Transverse colon (tissue), 4 donors: ENCODE measurements around the gene CCDC24. TPM values are rescaled to one million over a fixed set of nuclear protein-coding genes. Genes with fewer than 3 reads are reported as not detected.

Experiments
- DNase-seq: peaks from one replicate; pipeline ENCODE4 v3.0.0-alpha.2; 2019
- H3K27ac ChIP-seq, 4 donors: fragments of 200-600 bp; sonication (generic); 2 replicates each; pipeline ENCODE4 v1.5.1; 2016 to 2018; ENCODE audit warnings: inconsistent platforms in 4 of 4
- H3K27me3 ChIP-seq: fragments of 200-600 bp; sonication (generic); 2 replicates; pipeline ENCODE4 v1.5.1; 2017; ENCODE audit warnings: inconsistent platforms
- H3K36me3 ChIP-seq, 4 donors: fragments of 200-600 bp; sonication (generic); 2 replicates each; pipeline ENCODE4 v1.5.1; 2017 to 2019; ENCODE audit warnings: inconsistent platforms in 4 of 4
- H3K4me1 ChIP-seq, 4 donors: fragments of 200-600 bp; sonication (generic); 2 replicates each; pipeline ENCODE4 v1.5.1; 2017 to 2020; ENCODE audit warnings: inconsistent platforms in 4 of 4
- H3K4me3 ChIP-seq, 4 donors: fragments of 200-600 bp; sonication (generic); 1 replicate in 1 of 4; 2 replicates in 3 of 4; pipeline versions ENCODE4 v1.5.1 to v1.6.1; 2017 to 2019; ENCODE audit warnings: inconsistent platforms in 4 of 4
- H3K9me3 ChIP-seq, 2 donors: fragments of 200-600 bp; sonication (generic); 2 replicates each; pipeline ENCODE4 v1.5.1; 2017 to 2019; ENCODE audit warnings: inconsistent platforms in 2 of 2
- EP300 ChIP-seq: sonication (generic); formaldehyde crosslinking; IDR thresholded peaks from one replicate; pipeline ENCODE4 v1.6.1; 2017; ENCODE audit warnings: antibody characterized with exemption, low read depth
- POLR2A ChIP-seq: fragments of 450-650 bp; IDR thresholded peaks from one replicate; pipeline ENCODE4 v1.6.1; 2016; ENCODE audit warnings: antibody characterized with exemption, mild to moderate bottlenecking, moderate library complexity
- POLR2AphosphoS5 ChIP-seq, 3 donors: sonication (generic); formaldehyde crosslinking; IDR thresholded peaks; one replicate each; pipeline ENCODE4 v1.6.1; 2016; ENCODE audit warnings: antibody characterized with exemption in 3 of 3
- WGBS, 2 donors: methylation state at CpG; one replicate each; pipeline ENCODE4 v1.1.5; 2018; ENCODE audit warnings: low coverage in 1 of 2; 5-methylcytosine and 5-hydroxymethylcytosine counted together
- in situ Hi-C, 4 donors: fragments of 200-750 bp; cut with MboI; loops; one replicate each; pipeline versions ENCODE4 v1.15.0 to v1.15.1; 2017; ENCODE audit warnings: low sequenced_read_pairs in 3 of 4, low pct_ligation_motif_present in 1 of 4, low pct_unique_long_range_greater_than_20kb in 1 of 4
- intact Hi-C: fragments of 100-400 bp; cut with DNase I; formaldehyde crosslinking; loops from one replicate; pipeline ENCODE4 v1.15.1; 2023; ENCODE audit warnings: low total_unique reads
- total RNA-seq, 4 donors: library from RNA; depleted of rRNA; stranded (reverse); fragments of >200 nt; gene quantifications; one replicate each; pipeline ENCODE4 v1.1.0, GENCODE V29; 2016
- TF ChIP-seq, protein P1 (sequence below), 5 experiments: fragments of 200-600 bp in 3 of 5; fragments of 450-650 bp in 2 of 5; sonication (generic) in 3 of 5; IDR thresholded peaks; 1 replicate in 2 of 5; 2 replicates in 3 of 5; pipeline ENCODE4 v1.5.1; 2016 to 2017; ENCODE audit warnings: antibody characterized with exemption in 5 of 5, inconsistent platforms in 3 of 5, mild to moderate bottlenecking in 2 of 5, moderate library complexity in 1 of 5

The CCDC24 gene
- total RNA-seq, 4 donors from 2014 or later: 13.8 to 22.0 (median 17.6) TPM

DNA sequence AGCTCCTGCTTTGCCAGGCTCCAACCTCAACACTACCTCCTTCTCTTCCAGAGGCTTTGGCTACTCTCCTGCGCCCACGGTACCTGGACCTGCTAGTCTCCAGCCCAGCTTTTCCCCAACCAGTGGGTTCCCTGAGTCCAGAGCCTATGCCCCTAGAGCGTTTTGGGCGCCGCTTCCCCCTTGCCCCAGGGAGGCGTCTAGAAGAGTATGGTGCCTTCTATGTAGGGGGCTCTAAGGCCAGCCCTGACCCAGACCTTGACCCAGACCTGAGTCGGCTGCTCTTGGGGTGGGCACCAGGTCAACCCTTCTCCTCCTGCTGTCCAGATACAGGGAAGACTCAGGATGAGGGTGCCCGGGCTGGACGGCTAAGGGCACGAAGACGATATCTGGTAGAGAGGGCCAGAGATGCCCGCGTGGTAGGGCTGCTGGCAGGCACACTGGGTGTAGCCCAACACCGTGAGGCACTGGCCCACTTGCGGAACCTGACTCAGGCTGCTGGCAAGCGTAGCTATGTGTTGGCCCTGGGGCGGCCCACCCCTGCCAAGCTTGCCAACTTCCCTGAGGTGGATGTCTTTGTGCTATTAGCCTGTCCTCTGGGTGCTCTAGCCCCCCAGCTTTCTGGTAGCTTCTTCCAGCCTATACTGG lies 19.9 kb upstream of the CCDC24 start:
- DNase-seq: no peak
- intact Hi-C loops: no loop called here
- H3K9me3 ChIP-seq: no peaks in the 10 kb centered on the region
- no peak overlapping the region for H3K27ac ChIP-seq
- TF ChIP-seq POLR2A (no peak), EP300 (no peak), POLR2AphosphoS5 (IDR thresholded peaks at IDR 0.05) (no peak)
- TF ChIP-seq, protein P1, sequence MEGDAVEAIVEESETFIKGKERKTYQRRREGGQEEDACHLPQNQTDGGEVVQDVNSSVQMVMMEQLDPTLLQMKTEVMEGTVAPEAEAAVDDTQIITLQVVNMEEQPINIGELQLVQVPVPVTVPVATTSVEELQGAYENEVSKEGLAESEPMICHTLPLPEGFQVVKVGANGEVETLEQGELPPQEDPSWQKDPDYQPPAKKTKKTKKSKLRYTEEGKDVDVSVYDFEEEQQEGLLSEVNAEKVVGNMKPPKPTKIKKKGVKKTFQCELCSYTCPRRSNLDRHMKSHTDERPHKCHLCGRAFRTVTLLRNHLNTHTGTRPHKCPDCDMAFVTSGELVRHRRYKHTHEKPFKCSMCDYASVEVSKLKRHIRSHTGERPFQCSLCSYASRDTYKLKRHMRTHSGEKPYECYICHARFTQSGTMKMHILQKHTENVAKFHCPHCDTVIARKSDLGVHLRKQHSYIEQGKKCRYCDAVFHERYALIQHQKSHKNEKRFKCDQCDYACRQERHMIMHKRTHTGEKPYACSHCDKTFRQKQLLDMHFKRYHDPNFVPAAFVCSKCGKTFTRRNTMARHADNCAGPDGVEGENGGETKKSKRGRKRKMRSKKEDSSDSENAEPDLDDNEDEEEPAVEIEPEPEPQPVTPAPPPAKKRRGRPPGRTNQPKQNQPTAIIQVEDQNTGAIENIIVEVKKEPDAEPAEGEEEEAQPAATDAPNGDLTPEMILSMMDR (IDR thresholded peaks at IDR 0.05): no peak
- WGBS, 2 donors: 97 to 100% methylated on average over 1 to 17 of the region's 17 CpGs
- no peaks in the 10 kb centered on the region for H3K27me3 ChIP-seq
- in situ Hi-C loops: no loop called here
- peaks cover 21 to 32% (median 28%) of the 10 kb centered on the region in 4 donors for H3K4me1 ChIP-seq
- H3K4me3 ChIP-seq: no peak overlapping the region
- H3K36me3 ChIP-seq: no peaks in the 10 kb centered on the region

DNA sequence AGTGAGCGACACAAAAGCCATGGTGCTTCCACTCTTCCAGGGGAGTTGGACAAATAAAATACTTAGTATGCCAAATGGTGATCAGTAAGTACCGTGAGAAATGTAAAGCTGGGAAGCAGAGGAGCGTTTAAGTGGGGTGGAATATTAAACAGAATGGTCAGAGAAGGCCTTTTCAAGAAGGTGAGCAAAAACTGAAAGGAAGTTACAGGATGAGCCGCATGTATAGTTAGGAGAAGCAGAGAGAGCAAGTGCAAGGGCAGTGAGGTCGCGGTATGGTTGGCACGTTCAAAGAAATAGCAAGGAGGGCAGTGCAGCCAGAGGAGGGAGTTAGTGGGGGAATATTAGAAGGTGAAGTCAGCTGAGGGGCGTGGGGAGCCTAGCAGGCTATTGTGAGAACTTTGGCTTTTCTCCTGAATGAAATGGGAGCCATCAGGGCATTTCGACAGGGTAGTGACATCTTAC lies 17.4 kb upstream of the CCDC24 start:
- H3K27me3 ChIP-seq: no peaks in the 10 kb centered on the region
- intact Hi-C loops: no loop called here
- peak overlapping the region; percentile 90 to 96 (median 96) for H3K27ac ChIP-seq
- peaks cover 38 to 52% (median 47%) of the 10 kb centered on the region in 4 donors for H3K4me1 ChIP-seq
- H3K36me3 ChIP-seq: peaks cover 0 to 5% (median 0%) of the 10 kb centered on the region in 4 donors
- WGBS, 2 donors: 30 to 32% methylated on average over 7 to 9 of the region's 9 CpGs
- no peak for DNase-seq
- in situ Hi-C loops: no loop called here
- no peaks in the 10 kb centered on the region for H3K9me3 ChIP-seq
- no peak for TF ChIP-seq POLR2A
- TF ChIP-seq EP300: no peak
- no peak for TF ChIP-seq POLR2AphosphoS5 (IDR thresholded peaks at IDR 0.05)
- TF ChIP-seq, protein P1 (IDR thresholded peaks at IDR 0.05): no peak
- peak overlapping the region; percentile 60 to 97 (median 94) for H3K4me3 ChIP-seq

DNA sequence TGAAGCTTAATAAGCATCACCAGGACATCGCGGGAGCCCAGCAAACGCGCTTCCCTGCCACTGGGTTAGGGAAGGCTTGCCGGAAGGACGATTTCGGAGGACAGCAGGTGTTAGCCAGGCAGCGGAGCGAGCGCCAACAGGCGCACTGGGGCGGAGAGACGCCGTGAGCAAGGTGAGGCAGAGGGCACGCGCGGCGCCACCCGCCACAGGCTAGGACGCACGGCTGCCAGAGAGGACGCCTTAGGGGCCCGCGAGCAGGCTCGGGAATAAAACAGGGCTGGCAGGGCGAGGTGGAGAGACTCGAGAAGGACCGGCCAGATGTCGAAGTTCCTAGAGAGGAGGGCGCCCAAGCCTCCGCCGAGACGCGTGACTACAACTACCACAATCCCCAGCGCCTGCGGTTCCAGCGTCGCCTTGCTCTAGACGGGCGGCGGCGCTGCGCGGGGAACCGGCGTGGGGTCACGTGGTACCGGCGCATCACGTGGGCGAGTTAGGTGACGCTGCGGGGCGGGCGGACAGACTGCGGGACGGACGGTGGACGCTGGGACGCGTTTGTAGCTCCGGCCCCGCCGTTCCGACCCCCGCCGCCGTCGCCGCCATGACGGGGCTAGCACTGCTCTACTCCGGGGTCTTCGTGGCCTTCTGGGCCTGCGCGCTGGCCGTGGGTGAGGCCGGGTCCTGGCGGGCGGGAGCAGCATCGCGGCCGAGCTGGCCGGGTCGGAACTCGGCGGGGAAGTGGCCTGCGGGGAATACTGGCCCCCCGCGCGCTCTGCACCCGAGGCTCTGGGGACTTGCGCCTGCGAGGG lies 16.8 kb upstream of the CCDC24 start, which contains the start of gene ATP6V0B:
TSS of gene ATP6V0B (plus strand) at position 518 of the 806 bp plus-strand sequence. CDS start at position 599, 81 bp downstream.
- Histone ChIP-seq H3K4me1 (peaks cover 38 to 52% (median 48%) of the 10 kb centered on the region in 4 donors), H3K36me3 (peaks cover 0 to 5% (median 0%) of the 10 kb centered on the region in 4 donors), H3K4me3 (peak within 1 kb of the TSS; percentile 60 to 97 (median 94)), H3K27ac (peak within 1 kb of the TSS; percentile 90 to 96 (median 96)), H3K27me3 (no peaks in the 10 kb centered on the region), H3K9me3 (no peaks in the 10 kb centered on the region)
- TF ChIP-seq POLR2AphosphoS5 (IDR thresholded peaks at IDR 0.05): peak; percentile 97
- TF ChIP-seq, protein P1 (IDR thresholded peaks at IDR 0.05): peak; percentile 9 to 82 (median 24)
- TF ChIP-seq POLR2A: peak; percentile 94
- no peak for TF ChIP-seq EP300
- in situ Hi-C loops: no loop called here
- peak; percentile 98 for DNase-seq
- WGBS, 2 donors: 0% methylated on average over 66 of the region's 93 CpGs; no CpG with 5 or more reads in 1 of the 2 donors
- intact Hi-C loops: no loop called here
